Osteocyte (in vitro differentiated cells): ENCODE measurements around the gene IFNAR2. TPM values are rescaled to one million over a fixed set of nuclear protein-coding genes. Genes with fewer than 3 reads are reported as not detected.

Source experiments
- DNase-seq: peaks from one replicate; pipeline ENCODE4 v3.0.0; 2021; ENCODE audit warnings: mixed read lengths; ENCODE audit not compliant: unreplicated experiment; ENCODE audit errors: extremely low spot score
- H3K27ac Mint-ChIP-seq: one replicate; pipeline ENCODE4 v1.8.0; 2021; ENCODE audit warnings: mild to moderate bottlenecking, mixed read lengths; ENCODE audit not compliant: unreplicated experiment
- H3K27me3 Mint-ChIP-seq: one replicate; pipeline ENCODE4 v1.8.0; 2021; ENCODE audit warnings: mixed read lengths; ENCODE audit not compliant: unreplicated experiment
- H3K36me3 Mint-ChIP-seq: one replicate; pipeline ENCODE4 v1.8.0; 2021; ENCODE audit warnings: mixed read lengths; ENCODE audit not compliant: unreplicated experiment
- H3K4me1 Mint-ChIP-seq: one replicate; pipeline ENCODE4 v1.8.0; 2021; ENCODE audit warnings: mixed read lengths; ENCODE audit not compliant: unreplicated experiment
- H3K4me3 Mint-ChIP-seq: one replicate; pipeline ENCODE4 v1.8.0; 2021; ENCODE audit warnings: mild to moderate bottlenecking, moderate library complexity, mixed read lengths; ENCODE audit not compliant: unreplicated experiment
- H3K9me3 Mint-ChIP-seq: one replicate; pipeline ENCODE4 v1.8.0; 2021; ENCODE audit warnings: mixed read lengths; ENCODE audit not compliant: unreplicated experiment
- total RNA-seq: library from RNA; stranded (reverse); gene quantifications from 2 replicates; pipeline ENCODE4 v1.2.1, GENCODE V29; 2021
- TF ChIP-seq, protein P1 (sequence below): fragments of 200-600 bp; sonication (generic); IDR thresholded peaks from 2 replicates; pipeline ENCODE4 v1.5.0; 2021; ENCODE audit warnings: antibody characterized with exemption, mild to moderate bottlenecking, moderate library complexity

Gene IFNAR2
- total RNA-seq, 1 donor from 2014 or later: 15.9 TPM

DNA sequence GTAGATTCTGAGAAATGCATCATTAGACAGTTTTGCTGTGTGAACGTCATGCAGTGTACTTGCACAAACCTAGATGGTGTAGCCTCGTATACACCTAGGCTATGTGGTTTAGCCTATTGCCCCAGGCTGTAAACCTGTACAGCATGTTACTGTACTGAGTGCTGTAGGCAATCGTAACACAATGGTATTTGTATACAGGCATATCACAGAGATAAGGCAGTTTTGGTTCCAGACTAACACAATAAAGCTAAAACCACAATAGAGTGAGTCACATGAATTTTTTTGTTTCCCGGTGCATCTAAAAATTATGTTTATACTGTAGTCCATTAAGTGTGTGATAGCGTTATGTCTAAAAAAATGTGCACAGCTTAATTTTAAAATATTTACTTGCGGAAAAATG is 43.3 kb downstream of the IFNAR2 start:
- no peak for DNase-seq
- H3K27me3 Mint-ChIP-seq: no peaks in the 10 kb centered on the region
- H3K36me3 Mint-ChIP-seq: peaks cover 46% of the 10 kb centered on the region
- no peak overlapping the region for H3K27ac Mint-ChIP-seq
- no peaks in the 10 kb centered on the region for H3K9me3 Mint-ChIP-seq
- H3K4me1 Mint-ChIP-seq: peaks cover 2% of the 10 kb centered on the region
- H3K4me3 Mint-ChIP-seq: no peak overlapping the region
- TF ChIP-seq, protein P1, sequence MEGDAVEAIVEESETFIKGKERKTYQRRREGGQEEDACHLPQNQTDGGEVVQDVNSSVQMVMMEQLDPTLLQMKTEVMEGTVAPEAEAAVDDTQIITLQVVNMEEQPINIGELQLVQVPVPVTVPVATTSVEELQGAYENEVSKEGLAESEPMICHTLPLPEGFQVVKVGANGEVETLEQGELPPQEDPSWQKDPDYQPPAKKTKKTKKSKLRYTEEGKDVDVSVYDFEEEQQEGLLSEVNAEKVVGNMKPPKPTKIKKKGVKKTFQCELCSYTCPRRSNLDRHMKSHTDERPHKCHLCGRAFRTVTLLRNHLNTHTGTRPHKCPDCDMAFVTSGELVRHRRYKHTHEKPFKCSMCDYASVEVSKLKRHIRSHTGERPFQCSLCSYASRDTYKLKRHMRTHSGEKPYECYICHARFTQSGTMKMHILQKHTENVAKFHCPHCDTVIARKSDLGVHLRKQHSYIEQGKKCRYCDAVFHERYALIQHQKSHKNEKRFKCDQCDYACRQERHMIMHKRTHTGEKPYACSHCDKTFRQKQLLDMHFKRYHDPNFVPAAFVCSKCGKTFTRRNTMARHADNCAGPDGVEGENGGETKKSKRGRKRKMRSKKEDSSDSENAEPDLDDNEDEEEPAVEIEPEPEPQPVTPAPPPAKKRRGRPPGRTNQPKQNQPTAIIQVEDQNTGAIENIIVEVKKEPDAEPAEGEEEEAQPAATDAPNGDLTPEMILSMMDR: no peak

DNA sequence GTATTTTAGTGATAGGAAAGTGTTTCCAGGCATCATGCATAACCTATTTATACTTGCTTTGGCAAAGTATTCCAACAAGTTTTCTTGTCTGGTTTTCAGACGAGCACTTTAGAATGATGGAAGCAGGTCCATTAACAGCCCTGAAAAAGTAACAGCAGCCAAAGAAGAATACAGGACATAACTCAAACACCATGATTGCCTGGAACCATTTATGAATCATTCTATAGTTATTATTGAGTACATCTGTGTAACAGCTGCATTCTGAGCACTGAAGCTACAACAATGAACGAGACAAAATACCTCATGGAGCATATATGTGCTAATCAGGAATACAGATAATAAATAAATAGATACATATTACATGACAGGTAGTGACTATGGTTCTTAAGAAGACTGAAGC is 49.0 kb downstream of the IFNAR2 start:
- Mint-ChIP-seq H3K27ac (no peak overlapping the region), H3K9me3 (peaks cover 15% of the 10 kb centered on the region), H3K27me3 (no peaks in the 10 kb centered on the region), H3K36me3 (peaks cover 49% of the 10 kb centered on the region), H3K4me1 (no peaks in the 10 kb centered on the region), H3K4me3 (no peak overlapping the region)
- DNase-seq: no peak
- TF ChIP-seq, protein P1: no peak

- Mint-ChIP-seq H3K4me3 (no peak overlapping the region), H3K9me3 (peaks cover 15% of the 10 kb centered on the region), H3K36me3 (peaks cover 48% of the 10 kb centered on the region), H3K27me3 (no peaks in the 10 kb centered on the region), H3K27ac (no peak overlapping the region), H3K4me1 (no peaks in the 10 kb centered on the region)
- TF ChIP-seq, protein P1: no peak
- no peak for DNase-seq
These were observed 49.6 kb downstream of the IFNAR2 start for GRCh38 chr21:33279330-33279820.

Other genes starting within 250 kb of the IFNAR2 start
- gene OLIG2, start 204.0 kb upstream of the IFNAR2 start, total RNA-seq: 0.37 and 0.56 TPM in 2 replicates
- not detected in 2 replicates for gene OLIG1, start 159.8 kb upstream of the IFNAR2 start, total RNA-seq
- 21.1 and 21.7 TPM in 2 replicates for gene IL10RB, start 36.4 kb downstream of the IFNAR2 start, total RNA-seq
- 42.7 and 42.8 TPM in 2 replicates for gene IFNAR1, start 95.0 kb downstream of the IFNAR2 start, total RNA-seq
- 55.4 and 55.6 TPM in 2 replicates for gene IFNGR2, start 173.5 kb downstream of the IFNAR2 start, total RNA-seq